H9 (cell line): ENCODE results near the gene CCDC71L. TPM values are rescaled to one million over a fixed set of nuclear protein-coding genes. Genes with fewer than 3 reads are reported as not detected.

Experiments used
- DNase-seq: peaks from one replicate; pipeline ENCODE4 v3.0.0-alpha.2; 2017
- H2AFZ ChIP-seq: one replicate; pipeline ENCODE4 v1.6.1; 2013; ENCODE audit warnings: mild to moderate bottlenecking, low read length, control low read depth, moderate library complexity
- H2AK5ac ChIP-seq: 2 replicates; pipeline ENCODE4 v1.6.1; 2013; ENCODE audit warnings: low read length, control low read depth, mixed read lengths; ENCODE audit not compliant: insufficient read length
- H2BK120ac ChIP-seq: one replicate; pipeline ENCODE4 v1.6.1; 2013; ENCODE audit warnings: low read depth, mild to moderate bottlenecking, low read length, control low read depth, inconsistent platforms; ENCODE audit not compliant: poor library complexity, severe bottlenecking
- H2BK12ac ChIP-seq: 2 replicates; pipeline ENCODE4 v1.6.1; 2013; ENCODE audit warnings: low read length, control low read depth, mixed read lengths, low read depth; ENCODE audit not compliant: insufficient read length
- H2BK15ac ChIP-seq: 2 replicates; pipeline ENCODE4 v1.6.1; 2013; ENCODE audit warnings: low read depth, low read length, control low read depth
- H2BK20ac ChIP-seq: one replicate; pipeline ENCODE4 v1.6.1; 2013; ENCODE audit warnings: low read depth, mild to moderate bottlenecking, low read length, control low read depth, inconsistent platforms; ENCODE audit not compliant: poor library complexity, severe bottlenecking
- H2BK5ac ChIP-seq: 2 replicates; pipeline ENCODE4 v1.6.1; 2013; ENCODE audit warnings: low read length, control low read depth, mixed read lengths; ENCODE audit not compliant: insufficient read length
- H3K14ac ChIP-seq: 2 replicates; pipeline ENCODE4 v1.6.1; 2013; ENCODE audit warnings: low read length, control low read depth; ENCODE audit not compliant: insufficient read depth
- H3K18ac ChIP-seq: 2 replicates; pipeline ENCODE4 v1.6.1; 2013; ENCODE audit warnings: low read depth, mild to moderate bottlenecking, mixed read lengths, low read length, control low read depth; ENCODE audit not compliant: insufficient read length
- H3K23ac ChIP-seq: 2 replicates; pipeline ENCODE4 v1.6.1; 2013; ENCODE audit warnings: low read length, control low read depth, mixed read lengths, low read depth; ENCODE audit not compliant: insufficient read length
- H3K23me2 ChIP-seq: 2 replicates; pipeline ENCODE4 v1.6.1; 2013; ENCODE audit warnings: low read depth, mild to moderate bottlenecking, mixed read lengths, low read length, control low read depth; ENCODE audit not compliant: insufficient read length, poor library complexity, severe bottlenecking
- H3K27ac ChIP-seq: 2 replicates; pipeline ENCODE4 v1.5.1; 2013; ENCODE audit warnings: low read length, control low read depth, mixed read lengths, low read depth; ENCODE audit not compliant: insufficient read length
- H3K27me3 ChIP-seq: 2 replicates; pipeline ENCODE4 v1.6.1; 2013; ENCODE audit warnings: low read length, control low read depth, inconsistent platforms; ENCODE audit not compliant: insufficient read depth
- H3K4ac ChIP-seq: 2 replicates; pipeline ENCODE4 v1.6.1; 2013; ENCODE audit warnings: low read depth, mild to moderate bottlenecking, control low read depth, inconsistent platforms, low read length, moderate library complexity
- H3K4me1 ChIP-seq: 2 replicates; pipeline ENCODE4 v1.6.1; 2013; ENCODE audit warnings: low read length, control low read depth, inconsistent platforms; ENCODE audit not compliant: insufficient read depth
- H3K4me2 ChIP-seq: 2 replicates; pipeline ENCODE4 v1.6.1; 2013; ENCODE audit warnings: low read length, control low read depth, mixed read lengths; ENCODE audit not compliant: insufficient read length, insufficient read depth
- H3K56ac ChIP-seq: 2 replicates; pipeline ENCODE4 v1.6.1; 2013; ENCODE audit warnings: low read depth, mild to moderate bottlenecking, mixed read lengths, low read length, control low read depth; ENCODE audit not compliant: insufficient read length
- H3K79me1 ChIP-seq: 2 replicates; pipeline ENCODE4 v1.6.1; 2013; ENCODE audit warnings: low read depth, mild to moderate bottlenecking, moderate library complexity, low read length, control low read depth, inconsistent platforms; ENCODE audit not compliant: insufficient read depth, poor library complexity, severe bottlenecking
- H3K79me2 ChIP-seq: 2 replicates; pipeline ENCODE4 v1.6.1; 2013; ENCODE audit warnings: low read length, control low read depth, inconsistent platforms; ENCODE audit not compliant: insufficient read depth
- H3K9ac ChIP-seq: 2 replicates; pipeline ENCODE4 v1.6.1; 2013; ENCODE audit warnings: low read length, control low read depth, mixed read lengths; ENCODE audit not compliant: insufficient read length; ENCODE audit errors: extremely low read depth
- H3K9me3 ChIP-seq: one replicate; pipeline ENCODE4 v1.6.1; 2013; ENCODE audit warnings: low read depth, low read length, inconsistent platforms; ENCODE audit not compliant: control insufficient read depth
- H3T11ph ChIP-seq: one replicate; pipeline ENCODE4 v1.6.1; 2013; ENCODE audit warnings: mild to moderate bottlenecking, low read length, control low read depth, inconsistent platforms
- H4K20me1 ChIP-seq: one replicate; pipeline ENCODE4 v1.6.1; 2013; ENCODE audit not compliant: control insufficient read depth, insufficient read length, insufficient read depth
- H4K5ac ChIP-seq: 2 replicates; pipeline ENCODE4 v1.6.1; 2013; ENCODE audit warnings: low read depth, mild to moderate bottlenecking, mixed read lengths, low read length, control low read depth; ENCODE audit not compliant: insufficient read length
- H4K8ac ChIP-seq: replicated peaks from 2 replicates; pipeline ENCODE4 v1.6.1; 2013; ENCODE audit warnings: low read length, control low read depth, mixed read lengths, low read depth; ENCODE audit not compliant: insufficient read length
- H4K91ac ChIP-seq: 2 replicates; pipeline ENCODE4 v1.6.1; 2013; ENCODE audit warnings: low read depth, mild to moderate bottlenecking, moderate library complexity, mixed read lengths, low read length, control low read depth; ENCODE audit not compliant: insufficient read length
- H3K27ac Mint-ChIP-seq, 3 experiments: 2 replicates in 2 of 3; 3 replicates in 1 of 3; pipeline ENCODE4 v1.8.0; 2020 to 2021; ENCODE audit warnings: mixed read lengths in 3 of 3, mild to moderate bottlenecking in 1 of 3, moderate library complexity in 1 of 3
- H3K27me3 Mint-ChIP-seq: 2 replicates; pipeline ENCODE4 v1.8.0; 2021; ENCODE audit warnings: low read depth, mild to moderate bottlenecking, moderate library complexity, mixed read lengths
- H3K36me3 Mint-ChIP-seq, 3 experiments: 2 replicates in 2 of 3; 3 replicates in 1 of 3; pipeline ENCODE4 v1.8.0; 2020 to 2021; ENCODE audit warnings: low read depth in 3 of 3, mixed read lengths in 3 of 3; ENCODE audit not compliant: insufficient read depth in 1 of 3
- H3K4me1 Mint-ChIP-seq, 2 experiments: 2 replicates each; pipeline ENCODE4 v1.8.0; 2020; ENCODE audit warnings: mixed read lengths in 2 of 2
- H3K4me3 Mint-ChIP-seq, 2 experiments: 2 replicates in 1 of 2; 3 replicates in 1 of 2; pipeline ENCODE4 v1.8.0; 2020 to 2021; ENCODE audit warnings: mild to moderate bottlenecking in 2 of 2, mixed read lengths in 2 of 2, moderate library complexity in 1 of 2
- H3K9me3 Mint-ChIP-seq, 2 experiments: 2 replicates in 1 of 2; 3 replicates in 1 of 2; pipeline ENCODE4 v1.8.0; 2020; ENCODE audit warnings: mild to moderate bottlenecking in 2 of 2, mixed read lengths in 2 of 2, moderate library complexity in 1 of 2
- WGBS: extraction: QIAGEN DNeasy Blood & Tissue Kit; methylation state at CpG from one replicate; pipeline ENCODE4 v1.1.7; 2013; ENCODE audit warnings: missing lambda C conversion rate, low lambda C conversion rate, mixed read lengths; ENCODE audit not compliant: insufficient read length; ENCODE audit errors: extremely low coverage; 5-methylcytosine and 5-hydroxymethylcytosine counted together
- total RNA-seq: library from RNA; stranded (reverse); gene quantifications from 2 replicates; pipeline ENCODE4 v1.2.1, GENCODE V29; 2021
- TF ChIP-seq, protein P1 (sequence below): fragments of 200-600 bp; sonication (generic); conservative IDR thresholded peaks from 3 replicates; pipeline ENCODE4 v1.8.0; 2021; ENCODE audit warnings: antibody characterized with exemption, mild to moderate bottlenecking

The CCDC71L gene
- total RNA-seq, 1 experiment from 2014 or later = 13.7 TPM

DNA sequence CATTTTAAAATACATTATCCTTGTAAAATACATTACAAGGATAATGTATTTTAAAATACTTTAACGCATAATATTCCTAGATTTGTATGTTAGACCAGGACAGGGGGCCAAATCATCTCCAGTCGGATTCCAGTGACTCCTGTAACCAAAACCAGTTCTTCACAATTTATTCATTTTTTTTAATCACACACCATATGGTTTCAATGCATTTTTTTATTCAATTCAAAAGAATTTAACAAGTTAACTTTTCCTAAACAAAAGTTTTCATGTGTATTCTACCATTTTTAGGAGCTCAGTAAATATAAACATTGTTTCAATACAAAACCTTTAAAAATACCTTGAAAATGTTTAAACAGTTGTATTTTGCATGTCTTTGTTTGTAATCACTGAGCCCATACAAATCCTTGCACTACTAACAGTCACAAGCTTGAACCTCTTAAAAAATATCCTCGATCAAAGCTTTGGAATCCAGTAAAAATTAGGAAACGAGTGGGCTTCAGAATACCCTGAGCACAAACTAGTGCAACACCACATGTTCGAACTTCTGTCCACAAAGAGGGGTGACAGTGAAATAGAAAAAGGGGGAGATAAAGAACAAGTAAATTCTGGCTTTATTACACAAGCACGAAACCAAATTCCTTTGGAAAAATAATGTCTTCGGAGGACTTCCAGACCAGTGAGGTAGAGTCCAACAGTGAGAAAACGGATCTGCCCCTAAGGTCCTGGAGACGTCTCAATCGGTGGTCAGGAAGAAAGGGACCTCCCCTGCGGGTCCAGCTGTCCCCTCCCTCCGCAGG lies 1.6 kb downstream of the CCDC71L start:
- Histone ChIP-seq H2BK20ac (no peak overlapping the region), H2BK120ac (no peak overlapping the region), H3K9me3 (no peaks in the 10 kb centered on the region), H3K23me2 (peaks cover 6% of the 10 kb centered on the region), H2BK15ac (no peak overlapping the region), H2BK5ac (no peak overlapping the region), H4K20me1 (no peaks in the 10 kb centered on the region), H4K5ac (no peak overlapping the region), H3K79me2 (no peaks in the 10 kb centered on the region), H3K27ac (no peak overlapping the region), H3K23ac (no peak overlapping the region), H3K18ac (no peak overlapping the region), H2AFZ (no peak overlapping the region), H3K14ac (0 out of 2 replicates have a peak overlapping the region, but pooled peaks have one; percentile 62), H3K56ac (no peak overlapping the region), H3K79me1 (no peaks in the 10 kb centered on the region), H3K4ac (no peak overlapping the region), H2AK5ac (no peak overlapping the region), H3K4me1 (no peaks in the 10 kb centered on the region), H3T11ph (no peak overlapping the region), H4K8ac (no peak overlapping the region), H3K27me3 (no peaks in the 10 kb centered on the region), H2BK12ac (no peak overlapping the region), H4K91ac (no peak overlapping the region), H3K9ac (peak overlapping the region; percentile 36), H3K4me2 (peak overlapping the region; percentile 90)
- Mint-ChIP-seq H3K27ac (peak overlapping the region in 1 of 3 experiments; percentile 6; a peak in 2 of 7 replicates), H3K4me3 (peak overlapping the region; percentile 75 to 85), H3K27me3 (no peaks in the 10 kb centered on the region; the same call in 1 of the 2 replicates), H3K36me3 (no peaks in the 10 kb centered on the region; a peak in 1 of 7 replicates), H3K9me3 (no peaks in the 10 kb centered on the region; a peak in 1 of 5 replicates), H3K4me1 (peaks cover 15 to 21% of the 10 kb centered on the region in 2 experiments)
- DNase-seq = no peak
- WGBS = no CpG with 5 or more reads among the region's 12 CpGs
- TF ChIP-seq, protein P1, sequence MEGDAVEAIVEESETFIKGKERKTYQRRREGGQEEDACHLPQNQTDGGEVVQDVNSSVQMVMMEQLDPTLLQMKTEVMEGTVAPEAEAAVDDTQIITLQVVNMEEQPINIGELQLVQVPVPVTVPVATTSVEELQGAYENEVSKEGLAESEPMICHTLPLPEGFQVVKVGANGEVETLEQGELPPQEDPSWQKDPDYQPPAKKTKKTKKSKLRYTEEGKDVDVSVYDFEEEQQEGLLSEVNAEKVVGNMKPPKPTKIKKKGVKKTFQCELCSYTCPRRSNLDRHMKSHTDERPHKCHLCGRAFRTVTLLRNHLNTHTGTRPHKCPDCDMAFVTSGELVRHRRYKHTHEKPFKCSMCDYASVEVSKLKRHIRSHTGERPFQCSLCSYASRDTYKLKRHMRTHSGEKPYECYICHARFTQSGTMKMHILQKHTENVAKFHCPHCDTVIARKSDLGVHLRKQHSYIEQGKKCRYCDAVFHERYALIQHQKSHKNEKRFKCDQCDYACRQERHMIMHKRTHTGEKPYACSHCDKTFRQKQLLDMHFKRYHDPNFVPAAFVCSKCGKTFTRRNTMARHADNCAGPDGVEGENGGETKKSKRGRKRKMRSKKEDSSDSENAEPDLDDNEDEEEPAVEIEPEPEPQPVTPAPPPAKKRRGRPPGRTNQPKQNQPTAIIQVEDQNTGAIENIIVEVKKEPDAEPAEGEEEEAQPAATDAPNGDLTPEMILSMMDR = no peak
